BLaER1 treated with 17β-estradiol and CSF1 and Interleukin-3, amounts not matched to agents 10 nM and 100 nM (cell line): ENCODE results near the gene SATB1.

Experiments
- H3K27ac ChIP-seq, 11 experiments: shearing (Covaris generic); formaldehyde crosslinking; 2 replicates each; pipeline ENCODE4 v1.8.1; 2022
- H3K27me3 ChIP-seq, 11 experiments: shearing (Covaris generic); formaldehyde crosslinking; 2 replicates each; pipeline ENCODE4 v1.8.1; 2022
- H3K36me3 ChIP-seq, 11 experiments: shearing (Covaris generic); formaldehyde crosslinking; 2 replicates each; pipeline ENCODE4 v1.8.1; 2022
- H3K4me1 ChIP-seq, 10 experiments: shearing (Covaris generic); formaldehyde crosslinking; 2 replicates each; pipeline ENCODE4 v1.8.1; 2022
- H3K4me2 ChIP-seq, 11 experiments: shearing (Covaris generic); formaldehyde crosslinking; 2 replicates each; pipeline ENCODE4 v1.8.1; 2022
- H3K4me3 ChIP-seq, 10 experiments: shearing (Covaris generic); formaldehyde crosslinking; 2 replicates each; pipeline ENCODE4 v1.8.1; 2022
- H3K9ac ChIP-seq, 11 experiments: shearing (Covaris generic); formaldehyde crosslinking; 2 replicates each; pipeline ENCODE4 v1.8.1; 2022
- H3K9me3 ChIP-seq, 11 experiments: shearing (Covaris generic); formaldehyde crosslinking; replicated peaks in 1 of 11; 2 replicates each; pipeline ENCODE4 v1.8.1; 2022
- H4K20me1 ChIP-seq, 11 experiments: shearing (Covaris generic); formaldehyde crosslinking; 2 replicates each; pipeline ENCODE4 v1.8.1; 2022
- Cebpa-rat ChIP-seq, 11 experiments: shearing (Covaris generic); IDR thresholded peaks; 2 replicates each; pipeline ENCODE4 v1.8.1; 2022

The SATB1 gene

DNA sequence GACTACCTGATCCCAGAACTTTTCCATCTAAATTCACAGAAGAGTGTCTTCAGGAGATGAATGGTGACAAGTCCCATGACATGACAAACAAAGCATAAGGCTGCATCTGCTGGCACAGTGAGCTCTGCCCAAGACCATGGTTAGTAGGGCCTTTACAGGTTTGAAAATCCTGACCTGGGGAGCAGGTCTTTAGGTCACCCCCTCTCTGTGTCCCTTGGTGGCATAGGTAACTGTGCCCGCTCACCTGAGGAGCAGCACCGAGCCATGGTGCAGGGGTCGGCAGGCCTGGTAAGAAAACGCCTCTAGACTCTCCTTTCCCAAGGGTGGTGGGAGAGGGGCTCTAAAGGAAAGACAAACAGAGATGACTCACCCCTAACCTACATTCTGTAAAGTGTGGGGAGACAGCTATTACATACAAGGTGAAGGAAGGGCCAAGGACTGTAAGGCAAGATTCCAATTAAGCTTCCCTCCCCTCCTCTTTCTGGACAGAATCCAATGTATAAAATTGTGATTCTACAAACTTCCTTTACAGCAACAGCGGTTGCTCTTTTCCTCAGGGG lies 74.0 kb downstream of the SATB1 start:
- H3K4me2 ChIP-seq = no peak overlapping the region
- H3K27me3 ChIP-seq = no peaks in the 10 kb centered on the region
- no peaks in the 10 kb centered on the region for H3K9me3 ChIP-seq
- H3K4me3 ChIP-seq = no peak overlapping the region
- H3K36me3 ChIP-seq = peaks cover 59 to 88% (median 70%) of the 10 kb centered on the region in 11 experiments
- peaks cover 0 to 6% (median 0%) of the 10 kb centered on the region in 11 experiments; a peak in 1 of 22 replicates for H4K20me1 ChIP-seq
- no peaks in the 10 kb centered on the region for H3K4me1 ChIP-seq
- no peak overlapping the region for H3K27ac ChIP-seq
- no peak overlapping the region for H3K9ac ChIP-seq
- no peak for TF ChIP-seq Cebpa-rat (IDR thresholded peaks at IDR 0.05)

GRCh38 chr3:18349197-18349798 lies 75.8 kb downstream of the SATB1 start:
- H3K9me3 ChIP-seq = no peaks in the 10 kb centered on the region
- no peak overlapping the region for H3K4me3 ChIP-seq
- no peaks in the 10 kb centered on the region for H3K27me3 ChIP-seq
- H3K27ac ChIP-seq = 0 out of 22 replicates have a peak overlapping the region, but pooled peaks of 1 of the 11 experiments have one; percentile 7
- H3K4me1 ChIP-seq = no peaks in the 10 kb centered on the region
- H3K4me2 ChIP-seq = no peak overlapping the region
- 0 out of 22 replicates have a peak, but pooled peaks cover 0 to 5% (median 0%) of the 10 kb centered on the region in 11 experiments for H4K20me1 ChIP-seq
- TF ChIP-seq Cebpa-rat (IDR thresholded peaks at IDR 0.05) = no peak
- H3K9ac ChIP-seq = no peak overlapping the region
- peaks cover 55 to 73% (median 64%) of the 10 kb centered on the region in 11 experiments for H3K36me3 ChIP-seq

- Histone ChIP-seq H3K27ac (no peak overlapping the region), H3K4me1 (no peaks in the 10 kb centered on the region), H4K20me1 (0 out of 22 replicates have a peak, but pooled peaks cover 0 to 2% (median 0%) of the 10 kb centered on the region in 11 experiments), H3K27me3 (no peaks in the 10 kb centered on the region), H3K4me2 (no peak overlapping the region), H3K9me3 (no peaks in the 10 kb centered on the region), H3K4me3 (no peak overlapping the region), H3K36me3 (peaks cover 26 to 41% (median 36%) of the 10 kb centered on the region in 11 experiments), H3K9ac (no peak overlapping the region)
- no peak for TF ChIP-seq Cebpa-rat (IDR thresholded peaks at IDR 0.05)
Measured at GRCh38 chr3:18346097-18346496, 79.0 kb downstream of the SATB1 start.

DNA sequence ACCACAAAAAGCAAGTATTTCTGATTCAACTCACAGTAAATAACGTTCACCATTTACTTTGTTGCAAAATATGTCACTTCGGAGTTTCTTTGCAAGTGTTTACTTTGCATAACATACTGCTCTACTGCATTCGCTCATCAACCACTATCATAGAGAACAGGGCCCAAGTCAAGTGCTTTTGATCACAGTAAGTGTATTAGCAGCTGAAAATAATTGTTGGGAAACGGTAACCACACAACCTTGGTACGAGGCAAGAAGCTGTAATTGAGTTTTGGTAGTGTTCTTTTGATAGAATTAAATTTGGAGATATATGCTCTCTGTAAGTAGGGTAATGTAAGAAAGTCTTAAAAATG lies 80.1 kb downstream of the SATB1 start:
- Histone ChIP-seq H3K4me3 (no peak overlapping the region), H3K9ac (no peak overlapping the region), H3K27me3 (no peaks in the 10 kb centered on the region), H4K20me1 (no peaks in the 10 kb centered on the region), H3K4me1 (no peaks in the 10 kb centered on the region), H3K27ac (no peak overlapping the region), H3K36me3 (peaks cover 16 to 30% (median 25%) of the 10 kb centered on the region in 11 experiments), H3K9me3 (no peaks in the 10 kb centered on the region), H3K4me2 (no peak overlapping the region)
- TF ChIP-seq Cebpa-rat (IDR thresholded peaks at IDR 0.05) = no peak

GRCh38 chr3:18344306-18345014 lies 80.7 kb downstream of the SATB1 start:
- Histone ChIP-seq H3K36me3 (peaks cover 11 to 24% (median 20%) of the 10 kb centered on the region in 11 experiments), H3K27ac (no peak overlapping the region), H3K4me2 (no peak overlapping the region), H3K4me1 (peaks cover 0 to 4% (median 0%) of the 10 kb centered on the region in 10 experiments; a peak in 2 of 20 replicates), H3K4me3 (no peak overlapping the region), H3K9ac (no peak overlapping the region), H4K20me1 (no peaks in the 10 kb centered on the region), H3K9me3 (no peaks in the 10 kb centered on the region), H3K27me3 (no peaks in the 10 kb centered on the region)
- TF ChIP-seq Cebpa-rat (IDR thresholded peaks at IDR 0.05) = no peak

DNA sequence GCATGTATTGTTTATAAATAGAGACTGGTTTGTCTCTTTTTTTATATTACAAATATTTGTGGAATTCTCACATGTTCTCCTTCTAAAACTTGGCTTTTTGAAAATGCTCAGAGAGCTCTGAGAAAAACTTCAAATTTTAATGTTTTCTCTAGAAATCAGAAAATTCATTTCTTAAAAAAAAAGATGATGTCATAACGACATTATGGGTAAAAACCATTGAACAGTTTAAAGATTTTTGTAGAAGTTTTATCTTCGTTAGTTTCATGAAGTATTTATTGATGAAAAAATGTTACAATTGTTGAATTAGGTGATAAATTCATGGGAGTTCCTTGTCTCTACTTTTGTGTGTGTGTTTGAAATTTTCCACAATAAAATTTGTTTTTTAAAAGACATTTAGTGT lies 81.3 kb downstream of the SATB1 start:
- TF ChIP-seq Cebpa-rat (IDR thresholded peaks at IDR 0.05) = no peak
- H3K9me3 ChIP-seq = no peaks in the 10 kb centered on the region
- peaks cover 0 to 10% (median 5%) of the 10 kb centered on the region in 10 experiments; a peak in 8 of 20 replicates for H3K4me1 ChIP-seq
- no peak overlapping the region for H3K9ac ChIP-seq
- H3K27ac ChIP-seq = no peak overlapping the region
- H3K4me2 ChIP-seq = no peak overlapping the region
- H3K36me3 ChIP-seq = peaks cover 5 to 18% (median 13%) of the 10 kb centered on the region in 11 experiments
- H4K20me1 ChIP-seq = no peaks in the 10 kb centered on the region
- no peaks in the 10 kb centered on the region for H3K27me3 ChIP-seq
- H3K4me3 ChIP-seq = no peak overlapping the region

DNA sequence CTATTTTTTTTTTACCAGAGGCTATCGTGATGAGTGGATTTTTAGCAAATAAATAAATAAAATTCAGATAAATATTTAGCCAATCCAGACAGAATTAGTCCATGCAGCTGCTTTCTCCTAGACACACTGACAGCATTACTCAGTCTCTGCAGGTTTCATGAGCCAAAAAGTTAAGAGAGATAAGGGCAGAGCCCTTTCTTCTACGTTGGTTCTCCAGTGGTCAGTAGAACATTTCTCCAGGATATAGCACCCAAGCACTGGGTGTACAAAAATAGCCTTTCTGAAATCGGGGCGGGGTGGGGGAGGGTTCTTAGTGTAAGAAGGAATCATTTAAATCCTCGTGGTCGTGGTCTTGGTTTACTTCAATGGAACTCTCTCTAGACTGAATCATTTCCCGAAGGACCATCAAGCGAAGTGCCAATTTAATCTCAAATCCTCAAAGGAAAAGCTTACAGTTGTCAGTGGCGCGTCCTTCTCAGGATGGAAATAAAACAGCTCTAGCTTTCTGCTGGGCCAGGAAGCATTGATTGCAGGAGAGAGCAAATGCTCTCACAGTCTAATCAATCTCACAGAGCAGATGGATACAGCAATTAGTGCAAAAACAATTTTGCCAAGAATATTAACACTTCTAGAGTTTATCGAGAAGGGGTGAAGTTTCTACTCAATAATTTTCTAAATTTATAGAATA lies 86.2 kb downstream of the SATB1 start:
- Histone ChIP-seq H4K20me1 (no peaks in the 10 kb centered on the region), H3K4me1 (peaks cover 6 to 22% (median 14%) of the 10 kb centered on the region in 10 experiments; a peak in 18 of 20 replicates), H3K9ac (no peak overlapping the region), H3K4me3 (no peak overlapping the region), H3K36me3 (peaks cover 0 to 3% (median 0%) of the 10 kb centered on the region in 11 experiments; a peak in 1 of 22 replicates), H3K4me2 (peak overlapping the region in 10 of 11 experiments; percentile 5 to 51 (median 29); a peak in 12 of 22 replicates), H3K27ac (no peak overlapping the region), H3K27me3 (no peaks in the 10 kb centered on the region), H3K9me3 (peaks cover 0 to 11% (median 6%) of the 10 kb centered on the region in 11 experiments; a peak in 10 of 22 replicates)
- TF ChIP-seq Cebpa-rat (IDR thresholded peaks at IDR 0.05) = no peak

DNA sequence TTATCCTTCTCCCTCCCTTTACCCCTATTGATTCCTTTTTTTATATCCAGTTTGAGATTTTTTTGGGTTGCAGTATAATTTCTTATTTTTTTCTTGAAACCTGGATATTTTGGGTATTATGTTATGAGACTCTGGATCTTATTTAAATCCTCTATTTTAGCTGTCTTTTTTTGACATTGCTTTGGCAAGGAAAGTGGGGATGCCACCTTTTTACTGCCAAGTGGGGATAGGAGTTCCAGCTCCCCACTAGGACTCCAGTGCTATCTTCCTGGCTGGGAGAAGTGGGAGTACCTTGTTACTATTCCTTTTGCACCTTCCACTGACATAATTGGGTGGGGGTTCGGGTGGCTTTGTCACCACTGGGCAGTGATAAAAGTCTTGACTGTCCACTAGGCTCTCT lies 87.9 kb downstream of the SATB1 start:
- Histone ChIP-seq H3K27ac (0 out of 22 replicates have a peak overlapping the region, but pooled peaks of 1 of the 11 experiments have one; percentile 13), H3K9me3 (peaks cover 0 to 27% (median 11%) of the 10 kb centered on the region in 11 experiments; a peak in 16 of 22 replicates), H3K9ac (no peak overlapping the region), H3K4me3 (no peak overlapping the region), H3K4me2 (0 out of 22 replicates have a peak overlapping the region, but pooled peaks of 1 of the 11 experiments have one; percentile 18), H3K4me1 (peaks cover 6 to 22% (median 14%) of the 10 kb centered on the region in 10 experiments; a peak in 18 of 20 replicates), H3K27me3 (no peaks in the 10 kb centered on the region), H3K36me3 (peaks cover 0 to 3% (median 0%) of the 10 kb centered on the region in 11 experiments; a peak in 1 of 22 replicates), H4K20me1 (no peaks in the 10 kb centered on the region)
- no peak for TF ChIP-seq Cebpa-rat (IDR thresholded peaks at IDR 0.05)
